GM12878 (cell line): ENCODE measurements around the gene COBLL1.

Experiments used
- CTCF ChIP-seq, 3 experiments: IDR thresholded peaks in 2 of 3; conservative IDR thresholded peaks in 1 of 3; 2 replicates each; pipeline ENCODE4 v1.5.1; 2011; ENCODE audit warnings: low read depth in 3 of 3, low read length in 3 of 3, mild to moderate bottlenecking in 3 of 3, control low read depth in 2 of 3, moderate library complexity in 2 of 3, inconsistent platforms in 1 of 3, mixed read lengths in 1 of 3; ENCODE audit not compliant: control insufficient read depth in 2 of 3, insufficient read depth in 1 of 3; ENCODE audit errors: extremely low read depth in 1 of 3
- EP300 ChIP-seq, 2 experiments: fragments of 150-350 bp in 1 of 2; IDR thresholded peaks; 2 replicates each; pipeline ENCODE4 v1.6.1; 2011 to 2012; ENCODE audit warnings: low read depth in 2 of 2, low read length in 2 of 2, borderline replicate concordance in 1 of 2, improper control_type of control experiment in 1 of 2, inconsistent platforms in 1 of 2; ENCODE audit not compliant: control insufficient read depth in 1 of 2
- FOXM1 ChIP-seq: IDR thresholded peaks from 2 replicates; pipeline ENCODE4 v1.6.1; 2012; ENCODE audit warnings: low read depth, mild to moderate bottlenecking, inconsistent platforms, low read length, moderate library complexity
- MEF2A ChIP-seq: IDR thresholded peaks from 2 replicates; pipeline ENCODE4 v1.6.1; 2011; ENCODE audit warnings: low read depth, mild to moderate bottlenecking, low read length, moderate library complexity; ENCODE audit not compliant: insufficient read depth
- NR2C2 ChIP-seq: IDR thresholded peaks from 2 replicates; pipeline ENCODE4 v1.6.1; 2011; ENCODE audit warnings: borderline replicate concordance, low read depth; ENCODE audit not compliant: control insufficient read depth, insufficient read length
- SRF ChIP-seq, 2 experiments: IDR thresholded peaks; 2 replicates each; pipeline ENCODE4 v1.6.1; 2011; ENCODE audit warnings: low read depth in 2 of 2, low read length in 2 of 2, mild to moderate bottlenecking in 1 of 2, moderate library complexity in 1 of 2
- SUZ12 ChIP-seq: fragments of 200-600 bp; sonication (generic); IDR thresholded peaks from one replicate; pipeline ENCODE4 v1.6.1; 2018; ENCODE audit warnings: antibody characterized with exemption, mild to moderate bottlenecking; ENCODE audit not compliant: unreplicated experiment
- TF ChIP-seq, protein P1 (sequence below): fragments of 450-650 bp; formaldehyde crosslinking; IDR thresholded peaks from 2 replicates; pipeline ENCODE4 v1.5.0; 2022; ENCODE audit warnings: mild to moderate bottlenecking, missing genetic modification characterization

DNA sequence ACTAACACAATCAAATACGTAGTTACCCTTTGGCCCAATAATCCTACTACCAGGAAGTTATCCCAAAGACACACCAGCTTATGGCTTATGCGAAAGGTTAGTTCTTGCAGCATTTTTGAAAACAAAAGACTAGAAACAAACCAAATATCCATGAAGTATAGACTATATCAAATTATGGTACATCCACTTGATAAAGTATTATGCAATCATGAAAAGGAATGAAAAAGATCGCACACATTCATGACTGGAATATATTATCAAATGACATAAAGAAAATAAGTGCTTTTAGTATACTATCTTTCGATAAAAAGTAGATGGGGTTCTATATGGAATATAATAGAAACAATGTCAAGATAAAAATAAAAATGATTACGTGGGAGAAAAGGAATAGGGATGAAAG, 78.2 kb downstream of the COBLL1 start:
- TF ChIP-seq NR2C2 (no peak), MEF2A (no peak), SRF (IDR thresholded peaks at IDR 0.05; ENCODE audit: low read depth in 2 of 2, low read length in 2 of 2) (no peak), CTCF (IDR thresholded peaks at IDR 0.05 in 2 of 3, conservative IDR thresholded peaks at IDR 0.05 in 1 of 3; ENCODE audit: control insufficient read depth in 2 of 3, extremely low read depth in 1 of 3, insufficient read depth in 1 of 3, low read depth in 3 of 3, low read length in 3 of 3) (no peak), FOXM1 (no peak), EP300 (IDR thresholded peaks at IDR 0.05; ENCODE audit: borderline replicate concordance in 1 of 2, control insufficient read depth in 1 of 2, low read depth in 2 of 2, low read length in 2 of 2) (no peak), SUZ12 (no peak)
- TF ChIP-seq, protein P1, sequence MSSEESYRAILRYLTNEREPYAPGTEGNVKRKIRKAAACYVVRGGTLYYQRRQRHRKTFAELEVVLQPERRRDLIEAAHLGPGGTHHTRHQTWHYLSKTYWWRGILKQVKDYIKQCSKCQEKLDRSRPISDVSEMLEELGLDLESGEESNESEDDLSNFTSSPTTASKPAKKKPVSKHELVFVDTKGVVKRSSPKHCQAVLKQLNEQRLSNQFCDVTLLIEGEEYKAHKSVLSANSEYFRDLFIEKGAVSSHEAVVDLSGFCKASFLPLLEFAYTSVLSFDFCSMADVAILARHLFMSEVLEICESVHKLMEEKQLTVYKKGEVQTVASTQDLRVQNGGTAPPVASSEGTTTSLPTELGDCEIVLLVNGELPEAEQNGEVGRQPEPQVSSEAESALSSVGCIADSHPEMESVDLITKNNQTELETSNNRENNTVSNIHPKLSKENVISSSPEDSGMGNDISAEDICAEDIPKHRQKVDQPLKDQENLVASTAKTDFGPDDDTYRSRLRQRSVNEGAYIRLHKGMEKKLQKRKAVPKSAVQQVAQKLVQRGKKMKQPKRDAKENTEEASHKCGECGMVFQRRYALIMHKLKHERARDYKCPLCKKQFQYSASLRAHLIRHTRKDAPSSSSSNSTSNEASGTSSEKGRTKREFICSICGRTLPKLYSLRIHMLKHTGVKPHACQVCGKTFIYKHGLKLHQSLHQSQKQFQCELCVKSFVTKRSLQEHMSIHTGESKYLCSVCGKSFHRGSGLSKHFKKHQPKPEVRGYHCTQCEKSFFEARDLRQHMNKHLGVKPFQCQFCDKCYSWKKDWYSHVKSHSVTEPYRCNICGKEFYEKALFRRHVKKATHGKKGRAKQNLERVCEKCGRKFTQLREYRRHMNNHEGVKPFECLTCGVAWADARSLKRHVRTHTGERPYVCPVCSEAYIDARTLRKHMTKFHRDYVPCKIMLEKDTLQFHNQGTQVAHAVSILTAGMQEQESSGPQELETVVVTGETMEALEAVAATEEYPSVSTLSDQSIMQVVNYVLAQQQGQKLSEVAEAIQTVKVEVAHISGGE (CRISPR knock-in tag) = no peak
